Caco-2 (cell line): ENCODE data around the gene THAP11. TPM values are rescaled to one million over a fixed set of nuclear protein-coding genes. Genes with fewer than 3 reads are reported as not detected.

ENCODE experiments used
- BruUV-seq: library from RNA; stranded (reverse); fragments of 400-500 nt; replicated peaks from 2 replicates; lab custom pipeline; 2021; lab: Mats Ljungman, UMichigan
- CTCF ChIA-PET: fragments of 300-600 bp; sonication (Branson Sonifier 250); formaldehyde crosslinking; loops from one replicate; lab custom pipeline; 2022; ENCODE audit warnings: antibody characterized with exemption; lab: Charles Lee
- POLR2A ChIA-PET: fragments of 300-600 bp; sonication (Branson Sonifier 250); formaldehyde crosslinking; loops from one replicate; lab custom pipeline; 2022; ENCODE audit warnings: antibody characterized with exemption; lab: Charles Lee
- DNase-seq, 2 experiments: peaks; one replicate each; pipeline versions ENCODE4 v3.0.0 to v3.0.0-alpha.2; 2020 to 2022
- H3K27me3 ChIP-seq: replicated peaks from 2 replicates; pipeline ENCODE4 v1.6.0; 2011; ENCODE audit warnings: low read length; ENCODE audit not compliant: control insufficient read depth, insufficient read depth
- H3K36me3 ChIP-seq: 2 replicates; pipeline ENCODE4 v1.5.1; 2011; ENCODE audit warnings: low read length; ENCODE audit not compliant: control insufficient read depth, insufficient read depth
- H3K4me1 ChIP-seq: fragments of 250-450 bp; sonication (Bioruptor Pico); 2 replicates; pipeline ENCODE4 v1.5.1; 2020; ENCODE audit warnings: mild to moderate bottlenecking
- H3K4me3 ChIP-seq: 2 replicates; pipeline ENCODE4 v1.5.1; 2011; ENCODE audit warnings: low read depth, mild to moderate bottlenecking, control low read depth, low read length
- H3K9me3 ChIP-seq: fragments of 250-450 bp; sonication (Bioruptor Pico); 2 replicates; pipeline ENCODE4 v1.5.1; 2020; ENCODE audit warnings: mild to moderate bottlenecking, moderate library complexity
- H3K27ac Mint-ChIP-seq: one replicate; pipeline ENCODE4 v1.8.0; 2022; ENCODE audit warnings: mixed read lengths; ENCODE audit not compliant: unreplicated experiment
- H3K27me3 Mint-ChIP-seq: one replicate; pipeline ENCODE4 v1.8.0; 2022; ENCODE audit warnings: mixed read lengths; ENCODE audit not compliant: insufficient read depth, unreplicated experiment
- H3K36me3 Mint-ChIP-seq: one replicate; pipeline ENCODE4 v1.8.0; 2022; ENCODE audit warnings: mild to moderate bottlenecking, mixed read lengths; ENCODE audit not compliant: insufficient read depth, unreplicated experiment
- H3K4me1 Mint-ChIP-seq: one replicate; pipeline ENCODE4 v1.8.0; 2022; ENCODE audit warnings: low read depth, mixed read lengths; ENCODE audit not compliant: unreplicated experiment
- H3K4me3 Mint-ChIP-seq: one replicate; pipeline ENCODE4 v1.8.0; 2022; ENCODE audit warnings: mild to moderate bottlenecking, moderate library complexity, mixed read lengths; ENCODE audit not compliant: unreplicated experiment
- H3K9me3 Mint-ChIP-seq: one replicate; pipeline ENCODE4 v1.8.0; 2022; ENCODE audit warnings: mixed read lengths; ENCODE audit not compliant: unreplicated experiment
- CTCF ChIP-seq, 2 experiments: fragments of 200-600 bp in 1 of 2; IDR thresholded peaks; 1 replicate in 1 of 2; 2 replicates in 1 of 2; pipeline versions ENCODE4 v1.5.1 to v1.8.0; 2011 to 2022; ENCODE audit warnings: antibody characterized with exemption in 1 of 2, control low read depth in 1 of 2, inconsistent platforms in 1 of 2, low read depth in 1 of 2, low read length in 1 of 2, mild to moderate bottlenecking in 1 of 2, moderate library complexity in 1 of 2; ENCODE audit not compliant: insufficient read depth in 1 of 2, severe bottlenecking in 1 of 2, unreplicated experiment in 1 of 2
- intact Hi-C: fragments of 100-400 bp; cut with micrococcal nuclease; formaldehyde crosslinking; loops from one replicate; pipeline ENCODE4 v1.10.0; 2022; ENCODE audit not compliant: unreplicated experiment
- total RNA-seq: library from RNA; stranded (reverse); gene quantifications from 2 replicates; pipeline ENCODE4 v1.2.3, GENCODE V29; 2022

The THAP11 gene
- total RNA-seq, 1 experiment from 2014 or later: 46.8 TPM

GRCh38 chr16:67848118-67848517, 6.0 kb downstream of the THAP11 start:
- intact Hi-C loops: no loop called here
- Histone ChIP-seq H3K27me3 (no peaks in the 10 kb centered on the region), H3K36me3 (no peaks in the 10 kb centered on the region; the same call in none of the 2 replicates), H3K4me1 (peaks cover 30% of the 10 kb centered on the region), H3K4me3 (peak overlapping the region; percentile 98), H3K9me3 (no peaks in the 10 kb centered on the region)
- H3K36me3 Mint-ChIP-seq: peaks cover 46% of the 10 kb centered on the region
- no peaks in the 10 kb centered on the region for H3K27me3 Mint-ChIP-seq
- H3K27ac Mint-ChIP-seq: peak overlapping the region; percentile 93
- H3K4me1 Mint-ChIP-seq: peaks cover 17% of the 10 kb centered on the region
- no peaks in the 10 kb centered on the region for H3K9me3 Mint-ChIP-seq
- ChIA-PET POLR2A (no interaction called here), CTCF (interaction anchor here (0.9 to 3.2 kb wide), 2 partner anchors 17 to 32 kb away, joined by 3 to 18 read pairs; no protein-coding TSS in a partner anchor)
- peak overlapping the region; percentile 75 for H3K4me3 Mint-ChIP-seq
- TF ChIP-seq CTCF (IDR thresholded peaks at IDR 0.05; ENCODE audit: insufficient read depth in 1 of 2, low read depth in 1 of 2, low read length in 1 of 2, severe bottlenecking in 1 of 2, unreplicated experiment in 1 of 2): no peak
- no TSS peak for BruUV-seq
- DNase-seq: no peak

- no peak for TF ChIP-seq CTCF (IDR thresholded peaks at IDR 0.05; ENCODE audit: insufficient read depth in 1 of 2, low read depth in 1 of 2, low read length in 1 of 2, severe bottlenecking in 1 of 2, unreplicated experiment in 1 of 2)
- no peaks in the 10 kb centered on the region; the same call in none of the 2 replicates for H3K36me3 ChIP-seq
- Mint-ChIP-seq H3K4me3 (no peak overlapping the region), H3K4me1 (peaks cover 34% of the 10 kb centered on the region), H3K9me3 (no peaks in the 10 kb centered on the region), H3K27me3 (no peaks in the 10 kb centered on the region), H3K36me3 (peaks cover 57% of the 10 kb centered on the region), H3K27ac (peak overlapping the region; percentile 28)
- H3K4me3 ChIP-seq: no peak overlapping the region
- no peak for DNase-seq
- H3K9me3 ChIP-seq: no peaks in the 10 kb centered on the region
- intact Hi-C loops: no loop called here
- no peaks in the 10 kb centered on the region for H3K27me3 ChIP-seq
- H3K4me1 ChIP-seq: peaks cover 21% of the 10 kb centered on the region
- ChIA-PET CTCF (no interaction called here), POLR2A (no interaction called here)
- BruUV-seq: no TSS peak
Measured at GRCh38 chr16:67853670-67854069, 11.6 kb downstream of the THAP11 start.

- Mint-ChIP-seq H3K27ac (no peak overlapping the region), H3K4me3 (no peak overlapping the region), H3K9me3 (no peaks in the 10 kb centered on the region), H3K4me1 (peaks cover 31% of the 10 kb centered on the region), H3K27me3 (no peaks in the 10 kb centered on the region), H3K36me3 (peaks cover 63% of the 10 kb centered on the region)
- DNase-seq: no peak
- H3K36me3 ChIP-seq: peaks cover 2% of the 10 kb centered on the region; the same call in 1 of the 2 replicates
- no peak for TF ChIP-seq CTCF (IDR thresholded peaks at IDR 0.05; ENCODE audit: insufficient read depth in 1 of 2, low read depth in 1 of 2, low read length in 1 of 2, severe bottlenecking in 1 of 2, unreplicated experiment in 1 of 2)
- intact Hi-C loops: no loop called here
- ChIA-PET CTCF (interaction anchor here (0.6 to 1.1 kb wide), 8 partner anchors 14 to 365 kb away, joined by 3 to 13 read pairs (median 6); no protein-coding TSS in a partner anchor), POLR2A (interaction anchor here (0.6 kb wide), 1 partner anchor 49 kb away, joined by 5 read pairs; the partner anchor contains the start of gene TSNAXIP1)
- BruUV-seq: no TSS peak
- no peak overlapping the region for H3K4me3 ChIP-seq
- no peaks in the 10 kb centered on the region for H3K9me3 ChIP-seq
- H3K27me3 ChIP-seq: no peaks in the 10 kb centered on the region
- H3K4me1 ChIP-seq: peaks cover 21% of the 10 kb centered on the region
Measured at GRCh38 chr16:67855789-67856188, 13.7 kb downstream of the THAP11 start.
